Dermis blood vessel endothelial cell (primary cell): Measurements from ENCODE around the gene PTPN3. TPM values are rescaled to one million over a fixed set of nuclear protein-coding genes. Genes with fewer than 3 reads are reported as not detected.

Source experiments
- DNase-seq: peaks from one replicate; pipeline ENCODE4 v3.0.0; 2010
- total RNA-seq: library from RNA; depleted of rRNA; stranded (reverse); fragments of >200 nt; gene quantifications from 2 replicates; pipeline ENCODE4 v1.2.3, GENCODE V29; 2014

Gene PTPN3
- total RNA-seq, 1 donor from 2014 or later = 3.6 TPM

DNA sequence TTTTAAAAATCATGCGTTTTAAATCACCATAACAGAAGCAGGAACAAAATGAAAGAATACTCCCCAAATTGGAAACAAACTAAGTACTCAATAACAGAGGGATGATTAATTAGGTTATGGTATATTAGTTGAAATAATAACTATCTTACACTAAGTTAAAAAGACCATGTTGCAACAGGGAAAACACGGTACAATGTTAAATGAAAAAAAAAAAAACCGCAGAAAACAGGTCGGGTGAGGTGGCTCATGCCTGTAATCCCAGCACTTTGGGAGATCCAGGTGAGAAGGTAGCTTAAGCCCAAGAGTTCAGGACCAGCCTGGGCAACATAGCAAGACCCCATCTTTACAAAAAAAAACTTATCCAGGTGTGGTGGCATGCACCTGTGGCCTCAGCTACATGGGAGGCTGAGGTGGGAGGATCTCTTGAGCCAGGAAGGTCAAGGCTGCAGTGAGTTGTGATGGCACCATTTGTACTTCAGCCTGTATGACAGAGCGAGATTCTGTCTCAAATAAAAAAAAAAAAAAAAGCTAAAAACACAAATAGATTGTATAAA is 2.4 kb upstream of the PTPN3 start:
- no peak for DNase-seq

DNA sequence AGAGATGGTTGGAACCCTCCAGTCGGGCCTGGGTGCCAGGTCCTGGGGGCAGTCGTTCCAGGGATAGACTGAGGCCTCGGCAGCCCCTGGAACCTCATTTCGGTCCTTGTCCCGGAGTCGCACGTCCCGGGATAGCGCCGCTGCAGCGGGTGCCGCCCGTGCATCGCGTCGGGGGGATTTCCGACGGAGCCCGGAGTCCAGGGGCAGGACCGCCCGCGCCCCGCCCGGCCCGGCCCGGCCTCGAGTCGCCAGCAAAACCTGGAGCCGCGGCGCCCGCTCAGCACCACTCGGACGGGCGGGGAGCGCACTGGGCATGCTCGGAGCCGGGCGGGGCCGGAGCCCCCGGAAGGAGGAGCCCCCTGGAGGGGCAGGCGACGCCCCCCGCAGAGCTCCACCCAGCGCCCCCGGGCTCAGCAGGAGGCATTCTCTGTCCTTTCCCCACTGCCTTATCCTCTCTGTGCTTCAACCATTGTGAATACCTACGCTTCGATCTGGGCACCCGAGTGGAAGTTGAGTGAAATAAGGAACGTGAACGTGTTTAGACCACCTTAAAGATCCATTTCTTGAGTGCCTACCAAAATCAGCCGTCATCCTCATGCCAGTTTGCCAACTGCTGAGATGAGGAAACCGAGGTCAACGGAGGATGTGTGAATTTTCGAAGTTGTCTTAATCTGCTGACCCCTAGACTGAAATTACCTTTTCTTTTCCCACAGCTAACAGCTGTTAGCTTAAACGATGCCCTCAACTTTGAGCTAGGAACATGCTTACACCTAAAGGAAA is 1.7 kb upstream of the PTPN3 start:
- no peak for DNase-seq

DNA sequence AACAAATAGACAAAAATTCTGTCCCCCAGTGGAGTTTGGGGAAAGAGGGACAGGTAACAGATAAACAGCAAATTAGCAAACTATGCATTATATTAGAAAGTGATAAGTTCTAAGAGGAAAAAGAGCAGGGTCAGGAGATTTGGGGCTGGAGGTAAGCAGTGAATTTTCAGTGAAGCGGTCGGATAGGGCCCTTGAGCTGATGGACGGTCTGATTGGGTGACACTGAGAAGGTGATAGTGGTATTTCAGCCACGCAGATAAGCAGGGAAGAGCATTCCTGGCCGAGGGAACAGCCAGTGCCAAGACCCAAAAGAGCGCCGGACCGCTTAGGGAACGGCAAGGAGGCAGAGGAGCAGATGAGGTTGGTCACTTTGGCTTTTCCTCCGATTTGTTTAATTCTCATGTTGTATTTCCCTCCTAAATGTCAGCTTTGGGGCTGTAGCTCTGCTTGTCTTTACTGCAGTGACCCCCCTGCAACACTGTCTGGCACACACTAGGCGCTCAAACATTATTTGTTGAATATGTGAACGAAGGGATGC is 1.1 kb upstream of the PTPN3 start:
- no peak for DNase-seq

DNA sequence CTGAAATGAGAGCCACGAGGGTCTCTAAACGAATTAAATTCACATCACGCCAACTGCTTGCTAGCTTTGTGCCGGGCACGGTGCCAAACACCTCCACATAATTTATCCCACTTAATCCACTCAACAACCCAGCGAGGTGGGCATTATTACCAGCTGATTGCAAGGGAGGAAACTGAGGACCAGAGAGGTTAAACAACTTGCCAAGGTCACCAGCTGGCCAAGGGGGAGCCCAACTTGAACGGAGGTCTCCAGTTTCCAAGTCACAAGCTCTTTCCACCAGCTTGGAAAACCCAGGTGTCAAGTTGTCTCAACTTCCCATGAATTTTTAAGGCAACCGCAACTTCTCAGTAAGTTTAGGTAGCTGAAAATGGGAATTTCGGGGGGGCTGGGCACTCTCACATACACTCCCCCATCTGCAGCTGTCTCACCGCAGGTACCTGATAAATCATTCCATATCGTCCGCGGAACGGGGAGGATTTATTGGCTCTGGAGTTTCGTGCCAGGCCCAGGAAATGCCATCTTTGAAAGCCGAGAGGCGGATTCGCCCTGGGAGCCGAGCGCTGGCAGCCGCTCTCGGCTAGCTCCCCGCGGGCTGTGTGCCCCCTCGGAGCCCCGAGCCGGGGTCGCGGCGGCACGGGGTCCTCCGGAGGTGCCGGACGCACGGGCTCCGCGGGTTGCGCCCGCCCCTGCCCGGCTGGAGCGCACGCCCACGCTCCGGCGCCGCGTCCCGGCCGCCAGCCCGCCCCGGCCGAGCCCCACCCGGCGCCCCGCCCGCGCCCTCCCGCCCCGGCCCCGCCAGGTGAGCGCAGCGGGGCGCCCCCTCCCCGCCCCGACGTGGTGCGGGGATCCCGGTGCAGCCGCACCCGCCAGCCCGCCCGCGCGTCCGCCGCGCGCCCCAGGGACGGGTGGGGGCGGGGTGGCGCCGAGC is 617 bp downstream of the PTPN3 start:
- DNase-seq = no peak

DNA sequence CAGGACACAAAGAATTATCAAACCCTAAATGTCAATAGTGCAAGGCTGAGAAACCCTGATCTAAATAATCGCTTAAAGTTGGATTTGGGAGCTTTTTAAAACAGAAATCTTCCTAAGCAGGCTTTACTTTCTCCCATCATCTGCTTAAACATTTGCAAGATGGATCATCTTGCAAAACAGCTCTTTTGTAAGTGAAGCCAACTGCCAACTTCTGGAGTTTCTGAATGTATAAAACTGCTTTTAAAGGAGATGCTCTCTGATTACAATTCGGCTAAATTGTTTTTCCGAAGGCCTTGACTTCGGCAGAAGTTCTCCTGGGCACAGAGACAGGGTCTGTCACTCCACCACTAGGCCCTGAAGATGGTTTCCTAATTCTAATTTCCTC is 1.3 kb downstream of the PTPN3 start:
- DNase-seq = no peak

DNA sequence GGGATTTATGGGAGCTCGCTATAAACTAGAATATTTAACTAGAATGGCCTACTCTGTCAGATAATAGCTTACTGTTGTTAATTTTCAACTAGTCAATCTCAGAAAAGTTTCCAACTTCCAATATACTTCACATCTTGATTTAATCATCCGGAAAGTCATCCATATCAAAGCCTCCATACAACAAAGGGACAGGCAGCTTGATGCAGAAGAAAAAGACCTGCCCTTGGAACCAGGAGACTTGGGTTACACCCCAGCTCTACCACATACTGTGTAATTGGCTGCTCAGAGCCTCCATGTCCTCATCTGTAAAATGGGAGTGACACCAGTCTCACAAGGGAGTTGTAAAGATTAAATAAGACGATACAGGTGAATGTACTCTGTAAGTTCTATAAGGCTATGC is 1.9 kb downstream of the PTPN3 start:
- DNase-seq = no peak

DNA sequence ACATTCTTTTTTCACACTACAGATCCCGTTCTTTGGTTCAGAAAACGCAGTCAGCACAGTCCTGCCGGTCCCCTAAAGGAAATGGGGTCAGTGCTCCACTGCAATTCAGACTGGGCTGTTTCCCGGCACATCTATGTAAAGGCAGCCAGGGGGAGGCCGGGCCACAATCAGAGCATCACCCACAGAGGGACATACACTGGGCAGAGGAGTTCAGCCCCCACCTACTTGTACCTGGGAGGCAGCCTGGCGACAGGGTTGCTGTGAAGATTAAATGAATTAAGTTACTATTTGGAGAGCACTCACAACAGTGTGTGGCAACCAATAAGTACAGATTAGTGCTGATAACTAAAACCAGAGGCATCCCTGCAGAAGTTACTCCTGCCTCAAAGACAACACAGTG is 4.5 kb downstream of the PTPN3 start:
- no peak for DNase-seq

DNA sequence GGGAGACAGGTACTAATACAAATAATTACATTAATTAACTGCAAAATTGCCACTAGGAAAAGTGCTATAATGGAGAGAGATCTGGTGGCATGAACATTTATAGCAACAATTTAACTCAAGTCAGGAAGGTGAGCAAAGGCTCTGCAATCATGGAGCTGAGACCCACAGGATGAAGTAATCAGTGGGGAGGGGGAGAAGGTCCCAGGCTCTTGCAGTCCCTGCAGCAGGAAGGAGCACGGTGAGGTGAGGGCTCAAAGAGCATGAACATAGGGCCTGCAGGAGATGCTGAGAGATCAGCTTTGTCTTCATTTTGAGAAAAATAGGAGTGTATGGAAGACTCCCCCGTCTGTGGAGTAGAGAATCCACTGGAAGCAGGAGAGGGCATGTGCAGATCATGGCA is 6.5 kb downstream of the PTPN3 start:
- no peak for DNase-seq

DNA sequence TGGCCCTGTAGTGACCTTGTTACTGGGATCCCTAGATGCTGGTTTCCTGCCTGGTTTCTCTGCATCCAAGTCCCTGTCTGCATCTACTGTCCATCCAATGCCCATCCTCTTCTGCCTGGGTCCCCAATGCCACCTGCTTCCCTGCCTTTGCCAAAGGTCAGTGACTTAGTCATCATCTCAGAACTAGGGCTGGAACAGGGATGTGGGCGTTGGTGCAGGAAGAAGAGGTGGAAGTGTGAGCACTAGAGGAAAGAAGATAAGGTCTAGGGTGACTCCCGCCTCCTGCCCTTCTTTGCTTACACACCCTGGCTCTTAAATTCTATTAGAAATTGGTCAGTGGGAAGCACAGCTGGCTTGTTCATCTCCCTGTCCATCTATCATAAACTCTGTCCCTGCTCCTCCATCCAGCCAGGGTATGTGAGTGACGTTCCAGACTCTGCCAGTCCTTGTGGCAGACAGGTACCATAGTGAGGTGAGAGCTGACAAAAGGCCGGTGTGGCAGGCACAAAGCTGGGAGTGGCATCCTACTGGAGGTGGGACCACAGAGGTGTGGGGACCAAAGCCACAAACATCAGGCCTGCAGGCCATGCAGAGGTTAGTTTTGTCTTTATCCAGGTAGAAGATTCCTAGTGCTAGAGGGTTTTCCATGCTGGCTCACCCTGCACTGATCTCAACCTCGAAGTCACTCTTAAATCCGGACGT is 9.2 kb downstream of the PTPN3 start:
- no peak for DNase-seq

DNA sequence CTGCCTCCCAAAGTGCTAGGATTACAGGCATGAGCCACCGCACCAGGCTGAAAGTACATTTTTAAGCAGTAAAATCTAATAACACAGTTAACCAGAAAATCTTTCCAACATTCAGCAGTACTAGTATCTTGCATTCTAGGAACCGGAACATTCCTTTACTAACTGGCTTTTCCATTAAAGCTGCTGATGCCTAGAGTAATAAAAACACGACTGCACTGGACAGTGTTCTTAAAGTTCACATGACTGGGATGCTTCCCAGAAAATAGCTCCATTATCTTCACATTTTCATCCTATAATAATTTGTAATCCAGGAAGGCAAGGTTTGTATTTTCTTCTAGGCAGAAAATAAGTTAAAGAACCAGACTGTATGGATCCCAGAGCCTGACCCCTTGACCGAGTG is 9.8 kb downstream of the PTPN3 start:
- DNase-seq = no peak

DNA sequence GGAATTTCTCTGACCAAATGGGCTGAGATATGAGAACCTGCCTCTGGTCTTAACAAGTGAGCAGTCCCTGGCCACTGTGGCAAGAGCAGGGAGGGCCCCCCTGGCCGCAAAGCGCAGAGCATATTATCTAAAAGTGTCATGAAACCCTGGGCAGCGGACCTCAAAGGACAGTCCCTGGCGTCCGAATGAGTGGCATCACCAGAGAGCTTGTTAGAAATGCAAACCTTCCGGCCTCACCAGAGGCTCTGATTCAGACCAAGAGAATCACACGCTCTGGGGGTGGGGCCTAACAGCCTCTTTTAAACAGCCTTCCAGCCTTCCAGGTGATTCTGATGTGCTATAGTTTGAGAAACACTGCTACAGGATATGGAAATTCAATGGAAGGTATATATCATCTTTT is 10.9 kb downstream of the PTPN3 start:
- DNase-seq = no peak

DNA sequence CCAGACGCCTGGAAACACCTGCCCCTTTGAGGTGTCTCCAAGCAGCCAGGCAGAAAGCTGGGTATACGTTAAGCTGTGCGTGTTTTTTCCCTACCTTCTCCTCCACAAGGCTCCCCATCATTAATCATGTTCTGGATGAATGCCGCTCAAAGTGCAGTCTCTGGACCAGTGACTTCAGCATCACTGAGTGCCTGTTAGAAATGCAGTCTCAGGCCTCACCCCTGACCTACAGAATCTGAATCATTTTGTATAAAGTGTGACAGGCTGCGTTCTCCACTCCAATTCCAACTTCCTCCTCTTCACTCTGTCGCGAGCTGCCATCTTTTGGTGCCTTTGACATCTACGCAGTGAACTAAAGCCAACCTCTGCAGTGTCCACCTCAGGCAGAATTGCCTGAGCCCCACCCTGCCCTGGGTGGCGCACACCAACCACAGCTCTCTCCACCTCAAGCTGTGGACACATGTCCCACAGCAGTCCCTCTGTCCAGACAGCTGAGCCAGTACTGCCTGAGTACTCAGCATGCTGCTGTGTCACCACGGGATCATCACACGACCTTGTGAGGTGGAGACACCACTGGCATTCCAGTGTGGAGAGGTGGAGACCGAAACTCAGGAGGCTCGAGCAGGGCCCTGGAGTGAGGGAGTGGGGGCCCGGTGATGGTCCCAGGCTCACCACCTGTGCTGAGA is 14.2 kb downstream of the PTPN3 start:
- no peak for DNase-seq

DNA sequence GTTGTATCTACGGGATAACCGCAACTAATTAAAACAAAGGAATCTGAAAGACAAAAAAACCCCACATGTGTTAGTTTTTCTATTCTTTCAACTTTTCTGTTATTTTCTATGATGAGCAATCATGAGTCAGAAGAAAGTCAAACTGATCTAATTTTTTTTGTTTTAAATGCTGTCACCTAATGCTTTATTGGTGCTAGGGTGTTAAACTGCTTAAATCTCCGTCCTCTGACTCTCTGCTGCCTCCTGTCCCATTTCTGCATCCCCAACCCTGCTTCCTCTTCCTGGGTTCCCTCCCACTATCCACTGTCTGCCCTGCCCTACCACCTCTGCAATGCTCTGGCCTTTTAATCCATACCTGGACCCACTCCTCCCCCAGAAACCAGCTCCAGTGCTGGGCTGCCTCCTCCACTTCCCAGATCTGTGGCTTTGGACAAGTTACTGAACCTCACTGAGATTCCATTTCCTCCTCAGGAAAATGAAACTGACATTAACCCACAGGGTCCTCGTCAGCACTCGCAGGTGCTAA is 15.7 kb downstream of the PTPN3 start:
- no peak for DNase-seq

DNA sequence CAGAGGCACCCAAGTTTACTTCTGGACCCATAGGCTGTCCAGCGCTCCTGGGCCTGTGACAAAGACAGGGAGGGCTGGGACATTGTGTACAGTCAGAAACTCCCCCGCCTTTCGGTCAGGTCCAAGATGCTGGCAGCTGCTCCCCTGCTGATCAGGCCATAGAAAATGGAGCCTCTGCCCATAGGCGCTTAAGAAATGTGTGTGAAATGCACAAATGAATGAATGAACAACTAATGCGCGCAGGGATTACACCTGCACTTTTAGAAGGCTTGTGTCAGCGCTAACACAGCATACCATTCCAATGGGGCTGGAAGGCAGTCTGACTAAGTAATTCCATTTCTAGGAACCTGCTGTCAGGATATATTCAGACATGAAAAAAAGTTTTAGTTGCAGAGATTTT is 16.3 kb downstream of the PTPN3 start:
- DNase-seq = no peak

DNA sequence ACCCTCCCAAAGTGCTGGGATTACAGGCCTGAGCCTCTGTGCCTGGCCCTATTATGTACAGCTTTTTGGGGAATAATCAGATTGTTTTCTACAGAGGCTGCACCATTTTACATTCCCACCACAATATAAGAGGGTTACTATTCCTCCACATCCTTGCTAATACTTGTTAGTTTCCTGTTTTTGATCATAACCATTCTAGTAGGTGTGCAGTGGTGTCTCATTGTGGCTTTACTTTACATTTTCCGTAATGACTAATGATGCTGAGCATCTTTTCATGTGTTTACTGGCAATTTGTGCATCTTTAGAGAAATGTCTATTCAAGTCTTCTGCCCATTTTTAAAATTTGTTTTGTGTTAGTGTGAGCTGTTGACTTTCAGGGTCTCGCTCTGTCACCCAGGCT is 18.3 kb downstream of the PTPN3 start:
- DNase-seq = no peak

DNA sequence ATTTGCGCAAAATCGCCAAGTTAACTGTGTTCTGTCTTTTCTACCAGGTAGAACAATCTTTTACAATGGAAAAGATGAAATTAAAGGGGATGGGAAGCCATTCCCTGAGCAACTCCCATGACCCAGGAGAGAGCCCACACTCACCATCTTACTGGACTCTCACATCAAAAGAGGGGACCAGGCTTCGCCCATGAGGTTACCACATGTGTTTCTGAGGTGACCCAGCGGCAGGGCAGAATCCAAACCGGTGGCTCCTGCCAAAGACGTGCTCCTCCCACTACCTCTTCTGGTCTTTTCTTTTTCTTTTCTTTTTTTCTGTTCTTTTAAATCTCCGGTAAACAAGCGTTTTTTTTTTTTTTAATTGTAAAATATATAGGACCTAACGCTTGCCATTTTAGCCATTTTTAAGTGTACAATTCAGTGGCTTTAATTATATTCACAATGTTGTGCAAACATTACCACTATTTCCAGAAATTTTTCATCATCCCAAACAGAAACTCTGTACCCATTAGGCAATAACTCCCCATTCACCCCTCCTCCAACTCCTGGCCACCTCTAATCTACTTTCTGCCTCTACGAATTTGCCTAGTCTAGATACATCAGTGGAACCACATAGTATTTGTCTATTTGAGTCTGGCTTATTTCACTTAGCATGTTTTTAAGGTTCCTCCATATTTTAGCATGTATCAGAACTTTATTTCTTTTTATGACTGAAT is 19.3 kb downstream of the PTPN3 start:
- no peak for DNase-seq

DNA sequence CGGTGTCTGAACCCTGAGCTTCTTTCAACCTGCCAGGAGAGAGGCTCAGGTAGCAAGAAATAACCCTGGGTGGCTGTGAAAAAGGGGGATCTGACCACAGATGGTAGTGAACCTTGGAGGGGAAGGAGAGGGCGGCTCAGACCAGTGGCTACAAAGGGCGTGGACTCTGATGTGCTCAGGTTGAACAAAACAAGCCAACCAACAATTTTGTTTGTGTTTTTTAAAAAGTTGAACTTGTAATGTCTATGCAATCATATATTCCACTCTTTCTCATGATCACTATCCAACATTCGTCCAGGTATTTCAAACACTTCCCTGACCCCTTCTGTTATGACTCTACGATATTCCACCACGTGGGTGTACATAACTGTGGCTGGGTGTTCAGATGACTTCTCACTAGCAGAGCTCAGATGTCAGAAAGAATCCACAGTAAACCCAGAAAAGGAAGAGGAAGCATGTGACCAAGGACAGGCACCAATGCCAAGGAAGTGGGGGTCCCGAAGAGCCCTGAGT is 20.0 kb downstream of the PTPN3 start:
- DNase-seq = no peak

DNA sequence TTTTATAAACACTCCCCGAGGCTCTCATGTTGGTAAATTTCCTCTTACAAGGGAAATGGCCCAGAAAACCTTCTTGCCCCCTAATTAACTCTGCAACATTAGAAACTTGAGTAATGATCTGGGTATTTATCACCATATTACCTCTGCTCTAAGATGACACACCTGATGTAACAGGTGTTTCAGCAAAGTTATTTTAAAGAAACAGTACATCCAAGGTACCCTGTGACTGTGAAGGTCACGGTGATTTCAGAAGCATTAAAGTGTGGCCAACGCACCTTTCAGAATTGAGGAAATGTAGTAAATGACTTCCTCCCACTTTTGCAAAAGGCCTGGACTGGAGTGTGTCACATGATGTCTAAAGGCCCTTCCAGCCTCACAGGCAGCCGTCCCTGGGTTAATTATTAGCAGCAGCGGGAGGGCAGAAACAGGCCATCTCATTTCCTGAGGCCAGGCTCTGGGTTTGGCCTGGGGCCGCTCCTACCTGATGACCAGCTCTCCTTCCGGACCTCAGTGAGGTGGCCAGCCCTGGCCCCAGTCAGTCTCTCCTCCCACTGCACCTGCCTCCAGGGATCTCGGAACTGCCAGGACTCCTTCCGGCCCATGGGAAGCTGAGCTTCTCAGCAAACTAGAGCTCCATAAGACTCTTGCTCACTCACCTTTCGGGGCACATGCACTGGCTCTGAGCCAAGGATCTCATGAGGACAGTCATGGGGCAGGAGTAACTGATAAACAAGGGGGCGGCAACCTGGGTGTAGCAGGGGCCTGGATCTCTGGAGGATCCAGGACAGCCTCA is 20.7 kb downstream of the PTPN3 start:
- DNase-seq = no peak

DNA sequence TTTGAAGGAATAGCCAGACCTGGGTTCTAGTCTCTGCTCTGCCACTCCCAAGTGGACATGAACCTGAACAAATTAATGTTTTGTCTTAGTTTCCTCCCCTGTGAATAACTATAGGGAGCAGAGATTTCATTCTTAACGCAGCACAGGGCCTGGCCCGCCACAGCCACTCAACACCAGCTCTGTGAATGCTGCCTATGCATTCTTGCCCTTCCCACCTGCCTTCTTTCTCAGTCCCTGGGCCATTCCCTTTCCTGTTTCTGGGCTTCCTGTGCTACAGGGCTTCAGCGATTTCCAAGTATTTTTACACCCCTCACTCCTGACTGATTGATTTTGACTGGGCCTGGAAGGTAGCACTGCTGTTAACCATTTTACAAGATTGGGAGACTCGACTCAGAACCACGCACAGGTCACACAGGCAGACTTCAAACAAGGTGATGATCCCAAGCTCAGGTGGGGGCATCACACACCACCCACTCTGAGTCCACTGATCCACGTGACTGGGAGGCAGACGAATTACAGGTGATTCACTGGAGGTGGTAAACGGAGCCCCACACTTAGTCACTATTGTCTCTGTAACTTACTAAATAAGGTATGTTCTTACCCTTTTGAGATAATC is 21.4 kb downstream of the PTPN3 start:
- DNase-seq = no peak

DNA sequence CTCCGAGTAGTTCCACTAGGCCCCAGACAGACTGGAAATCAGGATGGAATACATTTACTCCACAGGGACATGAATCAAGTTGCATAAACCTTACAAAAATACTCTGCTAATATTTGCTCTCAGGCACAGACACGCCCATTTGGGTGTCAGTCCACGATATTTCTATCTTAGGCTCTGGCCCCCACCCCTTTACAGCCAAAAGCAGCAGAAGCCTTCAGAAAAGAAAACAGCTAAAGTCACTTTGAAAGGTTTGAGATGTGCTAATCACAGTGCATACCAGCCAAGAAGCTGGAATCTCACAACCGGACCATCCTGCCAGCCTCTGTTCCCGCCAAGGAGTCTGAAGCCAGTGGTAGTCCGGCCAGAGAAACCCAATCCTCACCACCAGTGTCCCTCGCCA is 22.6 kb downstream of the PTPN3 start:
- no peak for DNase-seq
